Thymus (tissue), 11 donors: ENCODE results near the gene NGEF. TPM values are rescaled to one million over a fixed set of nuclear protein-coding genes. Genes with fewer than 3 reads are reported as not detected.

Experiments used
- DNase-seq, 9 donors: peaks; one replicate each; pipeline ENCODE4 v3.0.0-alpha.2; 2013; ENCODE audit warnings: low spot score in 9 of 9, low read depth in 6 of 9, missing footprints in 1 of 9
- H3K27ac ChIP-seq, 2 donors: one replicate each; pipeline ENCODE4 v1.5.1; 2013; ENCODE audit warnings: control low read depth in 1 of 2, low read depth in 1 of 2, low read length in 1 of 2, mild to moderate bottlenecking in 1 of 2, moderate library complexity in 1 of 2
- H3K27me3 ChIP-seq, 2 donors: one replicate each; pipeline ENCODE4 v1.5.1; 2013; ENCODE audit warnings: low read length in 1 of 2; ENCODE audit not compliant: control insufficient read depth in 2 of 2, insufficient read depth in 1 of 2
- H3K36me3 ChIP-seq, 2 donors: one replicate each; pipeline ENCODE4 v1.5.1; 2013; ENCODE audit warnings: low read length in 1 of 2, mild to moderate bottlenecking in 1 of 2, moderate library complexity in 1 of 2; ENCODE audit not compliant: control insufficient read depth in 2 of 2, insufficient read depth in 2 of 2
- H3K4me1 ChIP-seq, 2 donors: one replicate each; pipeline ENCODE4 v1.5.1; 2013; ENCODE audit warnings: low read length in 2 of 2; ENCODE audit not compliant: control insufficient read depth in 2 of 2, insufficient read depth in 2 of 2
- H3K4me3 ChIP-seq, 2 donors: one replicate each; pipeline ENCODE4 v1.5.1; 2013; ENCODE audit warnings: low read length in 2 of 2, control low read depth in 1 of 2, mild to moderate bottlenecking in 1 of 2
- H3K9me3 ChIP-seq, 2 donors: one replicate each; pipeline ENCODE4 v1.5.1; 2013; ENCODE audit warnings: low read length in 1 of 2, mild to moderate bottlenecking in 1 of 2; ENCODE audit not compliant: control insufficient read depth in 2 of 2, insufficient read depth in 1 of 2
- WGBS: extraction: QIAGEN DNeasy Blood & Tissue Kit; methylation state at CpG from one replicate; pipeline ENCODE4 v1.1.7; 2013; 5-methylcytosine and 5-hydroxymethylcytosine counted together
- polyA plus RNA-seq: library from polyadenylated mRNA; stranded (reverse); fragments of 200-250 nt; gene quantifications from one replicate; pipeline ENCODE4 v1.2.3, GENCODE V29; 2013
- total RNA-seq: library from RNA; stranded (reverse); fragments of 120-200 nt; gene quantifications from one replicate; pipeline ENCODE4 v1.2.4, GENCODE V29; 2013
- donor health status: healthy.

NGEF gene
- total and polyA plus RNA-seq, 2 donors, result 0.14 to 0.18 TPM

DNA sequence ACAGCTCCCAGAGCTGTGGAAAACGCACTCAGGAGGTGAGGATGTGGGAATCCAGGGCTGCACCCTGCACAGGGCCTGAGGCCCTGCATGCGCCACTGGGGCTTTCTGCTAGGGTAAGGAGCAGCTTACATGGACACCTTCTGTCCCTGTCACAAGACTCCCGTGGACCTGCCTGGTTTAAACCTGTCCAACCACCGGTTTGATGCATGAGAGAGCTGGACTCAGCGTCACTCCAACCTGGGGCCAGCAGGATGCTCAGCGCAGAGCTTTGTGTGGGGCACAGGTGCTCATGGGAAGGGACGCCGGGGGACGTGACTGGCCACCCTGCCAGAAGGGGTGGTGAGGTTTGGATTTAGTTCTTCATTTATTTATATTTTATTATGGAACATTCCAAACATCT lies 118.8 kb downstream of the NGEF start:
- no peaks in the 10 kb centered on the region for H3K9me3 ChIP-seq
- no peak overlapping the region for H3K4me3 ChIP-seq
- H3K4me1 ChIP-seq, result no peaks in the 10 kb centered on the region
- no peak overlapping the region for H3K27ac ChIP-seq
- peaks cover 0 to 7% of the 10 kb centered on the region in 2 donors for H3K27me3 ChIP-seq
- 96% methylated on average over 9 of the region's 9 CpGs for WGBS
- no peak for DNase-seq
- H3K36me3 ChIP-seq, result no peaks in the 10 kb centered on the region

DNA sequence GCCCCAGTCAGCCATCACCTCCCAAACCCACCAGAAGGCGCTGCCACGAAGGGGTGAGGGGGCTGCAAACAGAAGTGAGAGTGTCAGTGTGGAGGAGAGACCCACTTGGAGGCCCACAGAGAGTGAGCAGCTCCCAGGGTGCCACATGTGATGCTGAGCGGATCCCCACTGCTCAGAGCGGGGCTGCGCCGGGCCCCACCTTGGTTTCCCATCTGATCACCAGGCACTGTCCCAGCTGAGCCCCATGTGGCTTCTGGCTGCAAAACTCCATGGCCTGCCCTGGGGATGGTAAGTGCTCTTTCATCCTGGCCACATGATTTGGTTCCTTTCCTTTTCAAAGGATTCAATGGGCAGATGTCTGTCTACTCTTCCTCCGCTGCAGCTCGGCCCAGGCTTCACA lies 119.2 kb downstream of the NGEF start:
- Histone ChIP-seq H3K27ac (no peak overlapping the region), H3K36me3 (no peaks in the 10 kb centered on the region), H3K9me3 (no peaks in the 10 kb centered on the region), H3K27me3 (peaks cover 0 to 7% of the 10 kb centered on the region in 2 donors), H3K4me1 (no peaks in the 10 kb centered on the region), H3K4me3 (no peak overlapping the region)
- no peak for DNase-seq
- WGBS, result 97% methylated on average over 8 of the region's 8 CpGs

DNA sequence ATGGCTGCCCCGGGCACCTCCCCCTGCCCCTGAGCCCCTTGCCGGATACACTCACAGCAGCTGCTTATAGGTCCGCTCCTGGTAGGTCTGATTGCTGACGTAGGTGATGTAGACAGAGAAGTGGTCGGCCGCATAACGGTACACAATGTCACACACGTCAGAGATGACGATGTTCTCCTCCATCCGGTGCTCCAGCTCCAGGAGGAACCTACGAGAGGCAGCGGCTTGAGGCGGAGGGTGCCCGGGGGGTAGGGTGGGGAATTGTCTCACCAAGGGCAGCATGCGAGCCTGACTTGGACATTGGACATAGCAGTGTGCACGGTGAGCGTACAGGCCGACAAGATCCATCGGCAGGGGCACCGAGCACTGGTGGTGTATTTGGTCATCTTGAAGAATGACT lies 120.2 kb downstream of the NGEF start:
- H3K9me3 ChIP-seq, result no peaks in the 10 kb centered on the region
- WGBS, result 92% methylated on average over 20 of the region's 20 CpGs
- no peak overlapping the region for H3K4me3 ChIP-seq
- H3K4me1 ChIP-seq, result no peaks in the 10 kb centered on the region
- no peak overlapping the region for H3K27ac ChIP-seq
- H3K36me3 ChIP-seq, result no peaks in the 10 kb centered on the region
- peaks cover 0 to 7% of the 10 kb centered on the region in 2 donors for H3K27me3 ChIP-seq
- DNase-seq, result no peak

GRCh38 chr2:232892221-232892620 lies 120.8 kb downstream of the NGEF start:
- Histone ChIP-seq H3K36me3 (no peaks in the 10 kb centered on the region), H3K4me3 (no peak overlapping the region), H3K27me3 (peaks cover 0 to 7% of the 10 kb centered on the region in 2 donors), H3K4me1 (no peaks in the 10 kb centered on the region), H3K9me3 (no peaks in the 10 kb centered on the region), H3K27ac (no peak overlapping the region)
- DNase-seq, result no peak
- 96% methylated on average over 13 of the region's 13 CpGs for WGBS

GRCh38 chr2:232891621-232892071 lies 121.4 kb downstream of the NGEF start:
- Histone ChIP-seq H3K27ac (no peak overlapping the region), H3K4me3 (no peak overlapping the region), H3K27me3 (peaks cover 0 to 7% of the 10 kb centered on the region in 2 donors), H3K4me1 (no peaks in the 10 kb centered on the region), H3K36me3 (no peaks in the 10 kb centered on the region), H3K9me3 (no peaks in the 10 kb centered on the region)
- no peak for DNase-seq
- WGBS, result 82% methylated on average over 11 of the region's 11 CpGs

- Histone ChIP-seq H3K4me1 (no peaks in the 10 kb centered on the region), H3K27me3 (peaks cover 0 to 7% of the 10 kb centered on the region in 2 donors), H3K9me3 (no peaks in the 10 kb centered on the region), H3K27ac (no peak overlapping the region), H3K36me3 (no peaks in the 10 kb centered on the region), H3K4me3 (no peak overlapping the region)
- 45% methylated on average over 23 of the region's 23 CpGs for WGBS
- DNase-seq, result no peak
Measured at GRCh38 chr2:232890896-232891601, 122.0 kb downstream of the NGEF start.

GRCh38 chr2:232890536-232890895 lies 122.5 kb downstream of the NGEF start:
- Histone ChIP-seq H3K36me3 (no peaks in the 10 kb centered on the region), H3K4me3 (no peak overlapping the region), H3K27ac (no peak overlapping the region), H3K4me1 (no peaks in the 10 kb centered on the region), H3K9me3 (peaks cover 0 to 2% of the 10 kb centered on the region in 2 donors), H3K27me3 (peaks cover 0 to 7% of the 10 kb centered on the region in 2 donors)
- 94% methylated on average over 11 of the region's 11 CpGs for WGBS
- no peak for DNase-seq

DNA sequence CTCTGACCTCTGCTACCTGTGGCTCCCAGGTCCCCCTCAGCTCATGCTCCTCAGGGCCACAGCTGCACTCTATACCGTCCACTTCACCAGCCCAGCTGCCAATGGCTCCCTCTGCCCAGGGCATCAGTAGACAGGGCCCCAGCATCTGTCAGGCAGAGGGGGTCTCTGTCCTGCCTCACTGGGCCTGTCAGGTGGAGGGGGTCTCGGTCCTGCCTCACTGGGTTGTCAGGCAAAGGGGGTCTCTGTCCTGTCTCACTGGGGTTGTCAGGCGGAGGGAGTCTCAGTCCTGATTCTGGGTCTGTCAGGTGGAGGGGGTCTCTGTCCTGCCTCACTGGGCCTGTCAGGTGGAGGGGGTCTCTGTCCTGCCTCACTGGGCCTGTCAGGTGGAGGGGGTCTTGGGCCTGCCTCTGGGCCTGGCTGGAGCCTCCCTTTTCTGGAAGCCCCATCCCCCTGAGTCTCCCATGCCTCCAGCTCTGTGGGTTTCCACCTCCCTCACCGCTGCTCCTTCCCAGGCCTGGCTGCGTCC lies 123.1 kb downstream of the NGEF start:
- Histone ChIP-seq H3K9me3 (peaks cover 0 to 4% of the 10 kb centered on the region in 2 donors), H3K4me3 (no peak overlapping the region), H3K27ac (no peak overlapping the region), H3K4me1 (no peaks in the 10 kb centered on the region), H3K36me3 (no peaks in the 10 kb centered on the region), H3K27me3 (peaks cover 0 to 7% of the 10 kb centered on the region in 2 donors)
- DNase-seq, result no peak
- 94% methylated on average over 5 of the region's 5 CpGs for WGBS

- Histone ChIP-seq H3K4me3 (no peak overlapping the region), H3K27ac (no peak overlapping the region), H3K4me1 (no peaks in the 10 kb centered on the region), H3K27me3 (peaks cover 0 to 7% of the 10 kb centered on the region in 2 donors), H3K36me3 (no peaks in the 10 kb centered on the region), H3K9me3 (peaks cover 0 to 4% of the 10 kb centered on the region in 2 donors)
- WGBS, result 80% methylated on average over 14 of the region's 14 CpGs
- no peak for DNase-seq
Measured at GRCh38 chr2:232888839-232889529, 124.1 kb downstream of the NGEF start.
